NCI-H146 treated with DMSO at 0.1 percent for 48 hours (cell line): ENCODE data around the gene EXPH5.

Source experiments
- DNase-seq: peaks from one replicate; lab custom pipeline; 2025; ENCODE audit not compliant: unreplicated experiment; lab: John Stamatoyannopoulos, UW

The EXPH5 gene

GRCh38 chr11:108516125-108516524 is 77.4 kb downstream of the EXPH5 start:
- no peak for DNase-seq

GRCh38 chr11:108512708-108513107 is 80.9 kb downstream of the EXPH5 start:
- no peak for DNase-seq

- no peak for DNase-seq
Measured at GRCh38 chr11:108511851-108512474, 81.6 kb downstream of the EXPH5 start.

- no peak for DNase-seq
Measured at GRCh38 chr11:108508653-108509593, 84.6 kb downstream of the EXPH5 start.

- no peak for DNase-seq
Measured at GRCh38 chr11:108501396-108501795, 92.2 kb downstream of the EXPH5 start.

GRCh38 chr11:108500721-108501120 is 92.8 kb downstream of the EXPH5 start:
- no peak for DNase-seq

- DNase-seq, result no peak
Measured at GRCh38 chr11:108500169-108500568, 93.4 kb downstream of the EXPH5 start.

- no peak for DNase-seq
Measured at GRCh38 chr11:108498816-108499408, 94.7 kb downstream of the EXPH5 start.

GRCh38 chr11:108498046-108498815 is 95.3 kb downstream of the EXPH5 start, which contains the start of gene POGLUT3:
TSS of gene POGLUT3 (minus strand) at chr11:108498384. CDS start at chr11:108498366, 18 bp downstream.
- peak; percentile 44 for DNase-seq

- DNase-seq, result peak; percentile 71
Measured at GRCh38 chr11:108497317-108498045, 96.1 kb downstream of the EXPH5 start.

- DNase-seq, result no peak
Measured at GRCh38 chr11:108496643-108497256, 96.8 kb downstream of the EXPH5 start.

GRCh38 chr11:108495326-108495725 is 98.2 kb downstream of the EXPH5 start:
- DNase-seq, result no peak

GRCh38 chr11:108494182-108494581 is 99.4 kb downstream of the EXPH5 start:
- no peak for DNase-seq

- DNase-seq, result no peak
Measured at GRCh38 chr11:108491936-108492335, 101.6 kb downstream of the EXPH5 start.

GRCh38 chr11:108486828-108487227 is 106.7 kb downstream of the EXPH5 start:
- no peak for DNase-seq

- DNase-seq, result no peak
Measured at GRCh38 chr11:108486331-108486730, 107.2 kb downstream of the EXPH5 start.

- no peak for DNase-seq
Measured at GRCh38 chr11:108483163-108483562, 110.4 kb downstream of the EXPH5 start.

GRCh38 chr11:108474664-108475463 is 118.7 kb downstream of the EXPH5 start:
- DNase-seq, result no peak

- no peak for DNase-seq
Measured at GRCh38 chr11:108472681-108473080, 120.9 kb downstream of the EXPH5 start.
